HL-60 (cell line): ENCODE results near the gene NDRG4.

Experiments used
- CTCF ChIP-seq: IDR thresholded peaks from one replicate; pipeline ENCODE4 v1.5.1; 2011; ENCODE audit warnings: low read length, control low read depth, inconsistent platforms; ENCODE audit not compliant: insufficient read depth
- GABPA ChIP-seq: IDR thresholded peaks from 2 replicates; pipeline ENCODE4 v1.6.1; 2012; ENCODE audit warnings: low read depth
- POLR2AphosphoS5 ChIP-seq: IDR thresholded peaks from 2 replicates; pipeline ENCODE4 v1.6.1; 2012; ENCODE audit warnings: low read depth
- REST ChIP-seq: IDR thresholded peaks from 2 replicates; pipeline ENCODE4 v1.6.1; 2012; ENCODE audit warnings: low read depth; ENCODE audit not compliant: insufficient replicate concordance

- no peak for TF ChIP-seq CTCF
- TF ChIP-seq POLR2AphosphoS5, result no peak
- TF ChIP-seq GABPA, result no peak
- no peak for TF ChIP-seq REST
Observed at GRCh38 chr16:58475091-58475619, 24.8 kb upstream of the NDRG4 start.
